B cell (primary cell): ENCODE results near the gene TTLL11. TPM values are rescaled to one million over a fixed set of nuclear protein-coding genes. Genes with fewer than 3 reads are reported as not detected.
"Not testable (repeated sequence)": the region's sequence is repeated elsewhere in the genome, so short reads cannot be mapped to it uniquely, and the experiment has no call there.

Source experiments
- ATAC-seq: fragments of 200-7000 bp; cut with Tn5 transposase; one replicate; pipeline ENCODE4 v1.10.0; 2021; ENCODE audit warnings: low read depth, mild to moderate bottlenecking, moderate number of reproducible peaks, moderate library complexity
- CTCF ChIA-PET: fragments of 350-600 bp; sonication (Branson Sonifier 250); formaldehyde crosslinking; loops from one replicate; lab custom pipeline; 2021; ENCODE audit warnings: antibody characterized with exemption, inconsistent platforms; lab: Charles Lee
- POLR2A ChIA-PET: fragments of 350-600 bp; sonication (Branson Sonifier 250); formaldehyde crosslinking; loops from one replicate; lab custom pipeline; 2021; ENCODE audit warnings: antibody characterized with exemption; lab: Charles Lee
- DNase-seq: peaks from one replicate; pipeline ENCODE4 v3.0.0; 2013
- H2AFZ ChIP-seq: 2 replicates; pipeline ENCODE4 v1.6.1; 2012; ENCODE audit warnings: mild to moderate bottlenecking, low read depth, low read length; ENCODE audit not compliant: insufficient read depth, poor library complexity, severe bottlenecking
- H3K27ac ChIP-seq, 2 donors: 1 replicate in 1 of 2; 2 replicates in 1 of 2; pipeline ENCODE4 v1.5.1; 2012 to 2013; ENCODE audit warnings: low read length in 2 of 2, mild to moderate bottlenecking in 2 of 2, moderate library complexity in 1 of 2
- H3K27me3 ChIP-seq, 4 experiments: fragments of 200-600 bp in 1 of 4; sonication (generic) in 1 of 4; replicated peaks in 1 of 4; 1 replicate in 2 of 4; 2 replicates in 2 of 4; pipeline versions ENCODE4 v1.6.1 to v1.7.0; 2013 to 2016; ENCODE audit warnings: low read length in 3 of 4, mild to moderate bottlenecking in 2 of 4, mixed read lengths in 1 of 4, moderate library complexity in 1 of 4; ENCODE audit not compliant: insufficient read depth in 4 of 4, control insufficient read depth in 3 of 4; ENCODE audit errors: control extremely low read depth in 1 of 4
- H3K36me3 ChIP-seq, 2 experiments: replicated peaks in 1 of 2; 1 replicate in 1 of 2; 2 replicates in 1 of 2; pipeline versions ENCODE4 v1.6.1 to v1.7.1; 2013; ENCODE audit warnings: low read length in 1 of 2; ENCODE audit not compliant: insufficient read depth in 2 of 2, control insufficient read depth in 1 of 2; ENCODE audit errors: control extremely low read depth in 1 of 2, extremely low read depth in 1 of 2
- H3K4me1 ChIP-seq, 2 donors: fragments of 200-600 bp in 1 of 2; sonication (generic) in 1 of 2; 1 replicate in 1 of 2; 2 replicates in 1 of 2; pipeline versions ENCODE4 v1.5.1 to v1.6.1; 2013 to 2017; ENCODE audit warnings: low read length in 2 of 2; ENCODE audit not compliant: control insufficient read depth in 2 of 2, insufficient read depth in 2 of 2
- H3K4me2 ChIP-seq: replicated peaks from 2 replicates; pipeline ENCODE3; 2012; ENCODE audit warnings: mild to moderate bottlenecking, low read depth, low read length; ENCODE audit not compliant: poor library complexity, severe bottlenecking
- H3K4me3 ChIP-seq, 5 experiments: fragments of 200-600 bp in 1 of 5; sonication (generic) in 1 of 5; 1 replicate in 3 of 5; 2 replicates in 2 of 5; pipeline versions ENCODE4 v1.5.1 to v1.7.0; 2011 to 2016; ENCODE audit warnings: low read length in 4 of 5, mild to moderate bottlenecking in 4 of 5, low read depth in 2 of 5, control low read depth in 1 of 5, moderate library complexity in 1 of 5; ENCODE audit not compliant: insufficient read depth in 1 of 5; ENCODE audit errors: control extremely low read depth in 1 of 5, extremely low read depth in 1 of 5
- H3K79me2 ChIP-seq: fragments of 200-600 bp; sonication (generic); one replicate; pipeline ENCODE4 v1.6.0; 2016; ENCODE audit warnings: low read length; ENCODE audit not compliant: control insufficient read depth, insufficient read depth
- H3K9ac ChIP-seq: fragments of 200-600 bp; sonication (generic); 2 replicates; pipeline ENCODE4 v1.6.1; 2017; ENCODE audit warnings: mild to moderate bottlenecking, low read length, moderate library complexity
- H3K9me3 ChIP-seq, 3 donors: one replicate each; pipeline versions ENCODE4 v1.6.1 to v1.7.1; 2013; ENCODE audit warnings: low read length in 2 of 3; ENCODE audit not compliant: control insufficient read depth in 2 of 3, insufficient read depth in 1 of 3; ENCODE audit errors: control extremely low read depth in 1 of 3
- H4K20me1 ChIP-seq: 2 replicates; pipeline ENCODE4 v1.6.0; 2012; ENCODE audit warnings: mild to moderate bottlenecking, low read length; ENCODE audit not compliant: insufficient read depth, control insufficient read depth, poor library complexity, severe bottlenecking
- H3K27ac Mint-ChIP-seq: one replicate; pipeline ENCODE4 v1.8.0; 2021; ENCODE audit warnings: mixed read lengths
- H3K27me3 Mint-ChIP-seq: one replicate; pipeline ENCODE4 v1.8.0; 2021; ENCODE audit warnings: mixed read lengths
- H3K4me1 Mint-ChIP-seq: one replicate; pipeline ENCODE4 v1.8.0; 2021; ENCODE audit warnings: mixed read lengths
- H3K4me3 Mint-ChIP-seq: one replicate; pipeline ENCODE4 v1.8.0; 2021; ENCODE audit warnings: mixed read lengths
- H3K9me3 Mint-ChIP-seq: one replicate; pipeline ENCODE4 v1.8.0; 2022; ENCODE audit warnings: mixed read lengths; ENCODE audit not compliant: insufficient read depth
- EZH2 ChIP-seq: IDR thresholded peaks from 2 replicates; pipeline ENCODE4 v1.6.1; 2012; ENCODE audit warnings: borderline replicate concordance, low read depth, mild to moderate bottlenecking, moderate library complexity, low read length; ENCODE audit not compliant: insufficient read depth, poor library complexity, severe bottlenecking
- WGBS: methylation state at CpG from one replicate; pipeline ENCODE4 v1.1.5; 2013; ENCODE audit warnings: missing lambda C conversion rate; ENCODE audit not compliant: insufficient coverage; 5-methylcytosine and 5-hydroxymethylcytosine counted together
- intact Hi-C: fragments of 100-400 bp; cut with micrococcal nuclease; formaldehyde crosslinking; loops from one replicate; pipeline ENCODE4 v1.10.0; 2022
- polyA plus RNA-seq: library from polyadenylated mRNA; depleted of rRNA; stranded (reverse); fragments of >200 nt; gene quantifications from 2 replicates; pipeline ENCODE4 v1.2.3, GENCODE V29; 2012
- total RNA-seq, 2 donors: library from RNA; stranded (reverse); fragments of 120-200 nt in 1 of 2; gene quantifications; 1 replicate in 1 of 2; 2 replicates in 1 of 2; pipeline versions ENCODE4 v1.2.3 to v1.2.4, GENCODE V29; 2013 to 2022
- TF ChIP-seq, protein P1 (sequence below): fragments of 200-600 bp; IDR thresholded peaks from one replicate; pipeline ENCODE4 v1.8.0; 2022; ENCODE audit warnings: antibody characterized with exemption, mild to moderate bottlenecking

The TTLL11 gene
- total and polyA plus RNA-seq, 2 donors (not counting 1 experiment from before 2014, with no cell fraction given): 3.6 to 3.8 TPM

DNA sequence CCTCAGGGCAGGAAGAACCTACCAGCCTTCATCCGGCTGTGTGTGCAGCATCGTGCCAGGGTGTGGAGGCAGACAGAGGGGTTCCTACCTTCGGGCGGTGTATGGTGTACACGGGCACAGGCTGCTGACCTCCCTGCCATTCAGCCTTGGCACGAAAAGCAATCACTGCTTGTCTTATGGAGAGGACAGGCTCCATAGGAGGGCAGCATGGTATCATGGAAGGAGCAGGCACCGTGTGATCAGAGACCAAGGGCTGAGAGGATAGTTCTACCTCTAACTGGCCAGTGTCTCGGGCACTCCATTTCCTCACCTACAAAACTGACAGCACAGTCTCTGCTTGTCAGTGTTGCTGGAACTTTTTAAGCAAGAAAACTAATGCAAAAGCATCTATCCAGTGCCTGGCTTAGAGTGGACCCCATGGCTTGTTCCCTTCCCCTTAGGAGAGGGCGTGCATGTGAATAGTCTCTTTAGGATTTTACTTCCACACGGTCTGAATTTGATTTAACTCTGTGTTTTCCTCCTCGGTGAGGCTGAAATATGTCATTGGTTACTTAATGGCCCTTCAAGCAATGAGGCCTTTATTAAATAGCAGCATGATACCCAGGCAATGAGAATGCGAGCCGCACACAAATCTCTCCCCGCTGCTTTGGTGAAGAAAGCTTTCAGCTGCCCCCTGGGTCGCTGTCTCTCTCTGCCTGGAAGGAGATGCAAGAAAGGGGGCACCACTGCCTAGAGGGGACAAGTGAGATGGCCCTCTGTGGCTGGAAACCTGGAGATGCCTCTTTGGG, 22.2 kb downstream of the TTLL11 start:
- peaks cover 2 to 11% (median 5%) of the 10 kb centered on the region in 3 donors for H3K9me3 ChIP-seq
- intact Hi-C loops: no loop called here

DNA sequence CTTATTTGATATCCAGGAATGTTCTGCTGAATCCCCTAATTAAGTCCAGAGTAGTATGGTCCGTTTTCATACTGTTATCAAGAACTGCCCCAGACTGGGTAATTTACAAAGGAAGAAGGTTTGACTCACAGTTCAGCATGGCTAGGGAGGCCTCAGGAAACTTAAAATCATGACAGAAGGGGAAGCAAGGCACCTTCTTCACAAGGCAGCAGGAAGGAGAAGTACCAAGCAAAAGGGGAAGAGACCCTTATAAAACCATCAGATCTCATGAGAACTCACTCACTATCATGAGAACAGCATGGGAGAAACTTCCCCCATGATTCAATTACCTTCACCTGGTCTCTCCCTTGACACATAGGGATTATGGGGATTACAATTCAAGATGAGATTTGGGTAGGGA, 26.4 kb downstream of the TTLL11 start:
- ATAC-seq, H3K4me1 ChIP-seq, H3K79me2 ChIP-seq, intact Hi-C loops, H3K4me3 Mint-ChIP-seq, H3K27ac ChIP-seq, H3K27ac Mint-ChIP-seq, H4K20me1 ChIP-seq, H3K27me3 Mint-ChIP-seq, H3K9ac ChIP-seq, CTCF ChIA-PET, H3K36me3 ChIP-seq, H3K27me3 ChIP-seq, DNase-seq, H3K4me1 Mint-ChIP-seq, H2AFZ ChIP-seq, H3K9me3 Mint-ChIP-seq, H3K4me3 ChIP-seq, H3K4me2 ChIP-seq, POLR2A ChIA-PET: not testable (repeated sequence)
- H3K9me3 ChIP-seq: peaks cover 2 to 11% (median 5%) of the 10 kb centered on the region in 3 donors
- WGBS: 100% methylated on average over 1 of the region's 1 CpG

More for the DNA sequence above, 22.2 kb downstream of the TTLL11 start:
- no peak overlapping the region for H3K4me2 ChIP-seq
- ChIA-PET POLR2A (interaction anchor here (0.5 kb wide), 1 partner anchor 440 kb away, joined by 4 read pairs; no protein-coding TSS in a partner anchor), CTCF (no interaction called here)
- no peaks in the 10 kb centered on the region for H4K20me1 ChIP-seq
- H3K4me3 ChIP-seq: no peak overlapping the region
- 97% methylated on average over 14 of the region's 15 CpGs for WGBS
- peaks cover 4% of the 10 kb centered on the region for H3K79me2 ChIP-seq
- Mint-ChIP-seq H3K4me1 (no peaks in the 10 kb centered on the region), H3K9me3 (peaks cover 8% of the 10 kb centered on the region), H3K27ac (no peak overlapping the region), H3K27me3 (no peaks in the 10 kb centered on the region), H3K4me3 (no peak overlapping the region)
- H3K27ac ChIP-seq: no peak overlapping the region
- H3K9ac ChIP-seq: no peak overlapping the region
- ATAC-seq: no peak
- DNase-seq: no peak
- H2AFZ ChIP-seq: no peak overlapping the region
- no peaks in the 10 kb centered on the region for H3K36me3 ChIP-seq
- H3K27me3 ChIP-seq: no peaks in the 10 kb centered on the region
- no peak for TF ChIP-seq EZH2
- TF ChIP-seq, protein P1, sequence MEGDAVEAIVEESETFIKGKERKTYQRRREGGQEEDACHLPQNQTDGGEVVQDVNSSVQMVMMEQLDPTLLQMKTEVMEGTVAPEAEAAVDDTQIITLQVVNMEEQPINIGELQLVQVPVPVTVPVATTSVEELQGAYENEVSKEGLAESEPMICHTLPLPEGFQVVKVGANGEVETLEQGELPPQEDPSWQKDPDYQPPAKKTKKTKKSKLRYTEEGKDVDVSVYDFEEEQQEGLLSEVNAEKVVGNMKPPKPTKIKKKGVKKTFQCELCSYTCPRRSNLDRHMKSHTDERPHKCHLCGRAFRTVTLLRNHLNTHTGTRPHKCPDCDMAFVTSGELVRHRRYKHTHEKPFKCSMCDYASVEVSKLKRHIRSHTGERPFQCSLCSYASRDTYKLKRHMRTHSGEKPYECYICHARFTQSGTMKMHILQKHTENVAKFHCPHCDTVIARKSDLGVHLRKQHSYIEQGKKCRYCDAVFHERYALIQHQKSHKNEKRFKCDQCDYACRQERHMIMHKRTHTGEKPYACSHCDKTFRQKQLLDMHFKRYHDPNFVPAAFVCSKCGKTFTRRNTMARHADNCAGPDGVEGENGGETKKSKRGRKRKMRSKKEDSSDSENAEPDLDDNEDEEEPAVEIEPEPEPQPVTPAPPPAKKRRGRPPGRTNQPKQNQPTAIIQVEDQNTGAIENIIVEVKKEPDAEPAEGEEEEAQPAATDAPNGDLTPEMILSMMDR: no peak
- H3K4me1 ChIP-seq: no peaks in the 10 kb centered on the region
